GM20000 (cell line): Measurements from ENCODE around the gene ZNF837.

Source experiments
- DNase-seq: peaks from one replicate; pipeline ENCODE4 v3.0.0; 2012; ENCODE audit warnings: low spot score
- CTCF ChIP-seq: IDR thresholded peaks from 2 replicates; pipeline ENCODE4 v1.5.1; 2012; ENCODE audit warnings: mild to moderate bottlenecking, control low read depth; ENCODE audit errors: extremely low read depth, missing control alignments

Gene ZNF837

GRCh38 chr19:58336820-58337219 is 44.0 kb downstream of the ZNF837 start:
- no peak for DNase-seq

GRCh38 chr19:58336216-58336615 is 44.6 kb downstream of the ZNF837 start:
- DNase-seq: no peak
- TF ChIP-seq CTCF: no peak

More at GRCh38 chr19:58336820-58337219, 44.0 kb downstream of the ZNF837 start:
- no peak for TF ChIP-seq CTCF

- TF ChIP-seq CTCF: no peak
- DNase-seq: no peak
Measured at GRCh38 chr19:58335630-58336029, 45.2 kb downstream of the ZNF837 start.

- no peak for DNase-seq
- TF ChIP-seq CTCF: no peak
Measured at GRCh38 chr19:58334691-58335249, 46.1 kb downstream of the ZNF837 start.

GRCh38 chr19:58332697-58333096 is 48.1 kb downstream of the ZNF837 start:
- no peak for TF ChIP-seq CTCF
- DNase-seq: no peak

GRCh38 chr19:58330458-58330857 is 50.4 kb downstream of the ZNF837 start:
- no peak for DNase-seq
- no peak for TF ChIP-seq CTCF

GRCh38 chr19:58328999-58329398 is 51.8 kb downstream of the ZNF837 start:
- TF ChIP-seq CTCF: no peak
- DNase-seq: no peak
